ENCODE results near the gene PDX1.

GRCh38 chr13:27920677-27921420, 1.0 kb downstream of the PDX1 start:
- TF ChIP-seq POLR2A (IDR thresholded peaks at IDR 0.05) (no peak), CTCF (IDR thresholded peaks at IDR 0.05) (peak in 1 of 7 experiments; percentile 14)
